Right forelimb (tissue), 1 donor: ENCODE data around the gene OR2D3.
"Not testable (repeated sequence)": the region's sequence is repeated elsewhere in the genome, so short reads cannot be mapped to it uniquely, and the experiment has no call there.

Experiments
- DNase-seq: peaks from one replicate; pipeline ENCODE4 v3.0.0-alpha.2; 2018

OR2D3 gene

GRCh38 chr11:6928916-6929315 is 8.1 kb downstream of the OR2D3 start:
- DNase-seq, result no peak

GRCh38 chr11:6931146-6931713 is 10.4 kb downstream of the OR2D3 start:
- DNase-seq, result no peak

- DNase-seq, result no peak
Observed at GRCh38 chr11:6932145-6932544, 11.3 kb downstream of the OR2D3 start.

- no peak for DNase-seq
Observed at GRCh38 chr11:6941970-6942369, 21.2 kb downstream of the OR2D3 start.

GRCh38 chr11:6943131-6943530 is 22.3 kb downstream of the OR2D3 start:
- no peak for DNase-seq

GRCh38 chr11:6954248-6954647 is 33.4 kb downstream of the OR2D3 start:
- not testable (repeated sequence) for DNase-seq

GRCh38 chr11:6962141-6962540 is 41.3 kb downstream of the OR2D3 start:
- no peak for DNase-seq

GRCh38 chr11:6962673-6963072 is 41.9 kb downstream of the OR2D3 start:
- no peak for DNase-seq

GRCh38 chr11:6968816-6969215 is 48.0 kb downstream of the OR2D3 start:
- no peak for DNase-seq

- DNase-seq, result not testable (repeated sequence)
Observed at GRCh38 chr11:6969854-6970253, 49.1 kb downstream of the OR2D3 start.
